Gastroesophageal sphincter (tissue), 3 donors: ENCODE data around the gene TMEM208.
A peak's percentile ranks its signal among the peaks of the same experiment; 100 is the strongest.

Source experiments
- CTCF ChIP-seq, 4 experiments: fragments of 200-600 bp in 2 of 4; fragments of 450-650 bp in 2 of 4; sonication (generic) in 1 of 4; IDR thresholded peaks; one replicate each; pipeline ENCODE4 v1.5.1; 2017 to 2019; ENCODE audit warnings: antibody characterized with exemption in 4 of 4, mild to moderate bottlenecking in 2 of 4, moderate library complexity in 2 of 4
- EP300 ChIP-seq: sonication (generic); formaldehyde crosslinking; IDR thresholded peaks from one replicate; pipeline ENCODE4 v1.6.1; 2017; ENCODE audit warnings: antibody characterized with exemption, mild to moderate bottlenecking
- POLR2AphosphoS5 ChIP-seq: sonication (generic); formaldehyde crosslinking; IDR thresholded peaks from one replicate; pipeline ENCODE4 v1.6.1; 2017; ENCODE audit warnings: antibody characterized with exemption

GRCh38 chr16:67184453-67184994 is 42.4 kb upstream of the TMEM208 start:
- no peak for TF ChIP-seq POLR2AphosphoS5
- TF ChIP-seq CTCF (IDR thresholded peaks at IDR 0.05): peak in 1 of 4 experiments; percentile 7
- TF ChIP-seq EP300: no peak
